ACHN (cell line): ENCODE data around the gene GOLPH3.
"Not testable (repeated sequence)": the region's sequence is repeated elsewhere in the genome, so short reads cannot be mapped to it uniquely, and the experiment has no call there.

ENCODE experiments used
- DNase-seq: peaks from one replicate; pipeline ENCODE4 v3.0.0-alpha.2; 2015
- in situ Hi-C: cut with HindIII; loops from 2 replicates; pipeline ENCODE4 v1.10.0; 2017; ENCODE audit warnings: low sequenced_read_pairs, low pct_ligation_motif_present, low pct_unique_long_range_greater_than_20kb

GOLPH3 gene

DNA sequence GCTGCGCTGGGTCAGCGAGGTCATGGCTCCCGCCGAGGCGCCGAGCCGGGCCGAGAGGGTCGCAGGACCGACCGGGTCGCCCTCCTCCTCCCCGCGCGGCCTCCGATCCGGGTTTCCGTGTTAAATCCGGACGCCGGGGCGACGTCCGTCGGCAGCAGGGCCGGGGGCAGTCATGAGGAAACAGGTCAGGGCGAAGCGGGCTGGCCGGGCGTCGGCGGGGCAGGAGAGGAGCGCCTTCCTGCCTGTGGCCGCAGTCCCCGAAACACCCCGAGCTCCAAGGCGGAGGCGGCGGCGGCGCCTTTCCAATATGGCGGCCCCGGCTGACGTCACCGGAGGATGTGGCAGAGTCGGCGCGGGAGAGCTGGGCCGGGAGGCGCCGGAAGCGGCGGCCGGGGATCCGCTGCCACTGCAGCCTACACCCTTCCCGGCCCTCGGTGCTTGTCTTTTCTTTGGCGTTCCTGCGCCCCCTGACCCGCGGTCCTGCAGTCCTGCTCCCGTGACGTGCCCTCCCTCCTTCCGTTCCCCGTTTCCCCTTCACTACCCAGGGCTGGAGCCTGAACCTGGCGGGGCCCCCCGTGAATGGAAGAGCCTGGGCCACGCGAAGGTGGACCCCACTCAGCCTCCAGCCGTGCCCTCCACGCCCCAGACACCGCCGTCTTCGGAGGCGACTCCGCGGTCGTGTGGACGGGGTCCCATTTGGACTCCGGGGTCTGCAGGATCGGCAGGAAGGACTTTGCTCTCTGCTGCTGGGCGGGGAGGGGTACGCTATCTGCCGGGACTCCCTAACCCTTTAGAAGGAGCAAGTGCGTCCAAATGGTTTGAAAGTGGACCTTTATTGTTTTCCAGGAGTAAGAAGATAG lies at the start of gene GOLPH3:
Gene GOLPH3, minus strand, starts transcription at position 309 of the 860 bp plus-strand sequence. Its CDS starts 285 bp downstream, at position 24.
- in situ Hi-C loops, result no loop called here
- DNase-seq, result peak; percentile 86

DNA sequence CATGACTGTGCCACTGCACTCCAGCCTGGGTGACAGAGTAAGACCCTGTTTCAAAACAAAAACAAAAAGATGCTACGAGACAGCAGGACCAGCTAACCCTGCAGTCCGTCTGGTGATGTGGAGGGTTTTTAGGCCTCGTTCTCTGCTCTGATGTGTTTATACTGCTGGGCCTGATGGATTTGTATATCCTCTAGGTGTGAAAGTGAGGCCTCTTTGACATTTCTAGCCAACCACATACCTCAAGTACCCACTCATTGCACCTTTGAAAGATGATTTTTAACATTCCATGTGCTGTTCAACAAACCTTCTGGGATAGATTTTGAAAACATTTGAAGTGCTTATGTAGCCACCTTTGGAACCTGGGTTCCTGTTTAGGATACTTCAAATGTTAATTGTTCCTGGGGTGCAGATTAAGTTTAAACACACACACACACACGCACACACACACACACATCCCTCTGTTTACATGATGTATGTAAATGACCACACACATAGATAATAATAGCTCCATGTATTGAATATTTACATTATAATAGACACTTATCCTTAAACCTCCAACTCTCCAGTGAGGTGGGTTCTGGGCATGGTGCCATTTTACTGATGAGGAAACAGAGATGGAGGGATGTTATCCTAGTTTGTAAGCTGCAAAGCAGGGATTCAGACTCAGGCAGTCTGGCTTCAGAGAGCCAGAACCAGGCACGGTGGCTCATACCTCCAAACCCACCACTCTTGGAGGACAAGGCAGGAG lies 48.8 kb upstream of the GOLPH3 start:
- in situ Hi-C loops, result no loop called here

DNA sequence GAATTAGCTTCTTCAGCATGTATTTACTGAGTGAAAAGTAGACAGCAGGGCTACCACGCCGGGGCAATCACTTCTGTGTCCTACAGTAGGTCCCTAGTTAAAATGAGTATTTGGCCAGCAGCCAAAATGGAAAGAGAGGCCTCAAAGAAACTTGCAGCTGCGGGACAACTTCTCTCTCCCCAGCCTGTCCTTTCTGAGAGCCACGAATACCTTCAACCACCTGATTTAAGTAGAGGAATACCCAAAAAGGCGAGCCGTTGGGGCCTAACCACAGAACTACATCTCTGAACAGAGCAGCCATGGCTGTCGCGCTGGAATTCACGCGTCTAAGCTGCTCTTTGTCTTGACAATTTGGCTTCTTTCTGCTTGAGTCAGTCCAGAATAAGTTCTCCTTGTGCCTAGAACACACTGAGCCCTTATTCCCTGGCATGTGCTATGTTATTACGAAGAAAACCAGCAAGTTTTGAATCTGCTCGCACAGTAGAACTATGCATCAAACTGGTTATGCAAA lies 43.8 kb upstream of the GOLPH3 start:
- in situ Hi-C loops, result no loop called here
- DNase-seq, result no peak

More for the DNA sequence above, 48.8 kb upstream of the GOLPH3 start:
- no peak for DNase-seq

DNA sequence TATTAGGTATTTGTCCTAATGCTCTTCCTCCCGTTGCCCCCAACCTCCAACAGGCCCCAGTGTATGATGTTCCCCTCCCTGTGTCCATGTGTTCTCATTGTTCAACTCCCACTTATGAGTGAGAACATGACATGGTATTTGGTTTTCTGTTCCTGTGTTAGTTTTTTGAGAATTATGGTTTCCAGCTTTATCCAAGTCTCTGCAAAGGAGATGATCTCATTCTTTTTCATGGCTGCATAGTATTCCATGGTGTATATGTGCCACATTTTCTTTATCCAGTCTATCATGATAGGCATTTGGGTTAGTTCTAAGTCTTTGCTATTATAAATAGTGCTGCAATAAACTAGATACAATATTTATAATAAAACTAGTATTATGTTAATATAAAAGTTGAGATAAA lies 40.2 kb upstream of the GOLPH3 start:
- DNase-seq, in situ Hi-C loops: not testable (repeated sequence)

DNA sequence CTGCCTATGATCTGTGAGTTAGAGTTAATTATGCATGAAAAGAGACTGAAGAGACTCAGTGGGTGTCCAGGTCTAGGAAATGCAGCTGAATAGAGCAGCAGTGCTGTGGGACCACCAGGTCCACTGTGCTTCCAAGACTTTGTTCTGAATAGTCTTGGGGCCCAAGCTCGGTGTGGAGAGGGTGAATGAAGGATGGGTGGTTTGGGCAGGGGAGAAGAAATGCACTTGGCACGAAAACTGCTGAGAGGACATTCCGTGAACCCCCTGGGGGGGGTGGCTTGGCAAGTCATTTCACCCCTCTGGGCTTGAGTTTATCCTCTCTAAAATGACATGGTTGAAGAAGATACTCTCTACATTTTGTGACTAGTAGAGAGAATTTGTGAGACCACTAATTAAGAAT lies 36.0 kb upstream of the GOLPH3 start:
- in situ Hi-C loops, result no loop called here
- DNase-seq, result no peak

DNA sequence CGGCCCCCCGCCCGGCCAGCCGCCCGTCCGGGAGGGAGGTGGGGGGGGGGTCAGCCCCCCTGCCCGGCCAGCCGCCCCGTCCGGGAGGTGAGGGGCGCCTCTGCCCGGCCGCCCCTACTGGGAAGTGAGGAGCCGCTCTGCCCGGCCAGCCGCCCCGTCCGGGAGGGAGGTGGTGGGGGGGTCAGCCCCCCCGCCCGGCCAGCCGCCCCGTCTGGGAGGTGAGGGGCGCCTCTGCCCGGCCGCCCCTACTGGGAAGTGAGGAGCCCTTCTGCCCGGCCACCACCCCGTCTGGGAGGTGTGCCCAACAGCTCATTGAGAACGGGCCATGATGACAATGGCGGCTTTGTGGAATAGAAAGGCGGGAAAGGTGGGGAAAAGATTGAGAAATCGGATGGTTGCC lies 34.7 kb upstream of the GOLPH3 start:
- DNase-seq, in situ Hi-C loops: not testable (repeated sequence)

DNA sequence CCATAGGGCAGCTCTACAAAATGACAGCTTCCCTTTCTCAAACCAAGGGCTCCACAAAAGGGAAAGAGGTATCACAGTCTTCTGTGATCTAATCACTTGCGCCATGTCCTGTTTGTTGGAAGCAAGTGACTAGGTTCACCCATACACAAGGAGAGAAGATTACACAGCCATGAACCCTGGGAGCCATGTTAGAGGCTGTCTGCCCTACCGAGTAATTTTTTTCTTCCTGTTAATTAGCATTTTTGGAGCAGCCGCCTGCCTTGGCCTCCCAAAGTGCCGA lies 33.2 kb upstream of the GOLPH3 start:
- in situ Hi-C loops, result no loop called here

DNA sequence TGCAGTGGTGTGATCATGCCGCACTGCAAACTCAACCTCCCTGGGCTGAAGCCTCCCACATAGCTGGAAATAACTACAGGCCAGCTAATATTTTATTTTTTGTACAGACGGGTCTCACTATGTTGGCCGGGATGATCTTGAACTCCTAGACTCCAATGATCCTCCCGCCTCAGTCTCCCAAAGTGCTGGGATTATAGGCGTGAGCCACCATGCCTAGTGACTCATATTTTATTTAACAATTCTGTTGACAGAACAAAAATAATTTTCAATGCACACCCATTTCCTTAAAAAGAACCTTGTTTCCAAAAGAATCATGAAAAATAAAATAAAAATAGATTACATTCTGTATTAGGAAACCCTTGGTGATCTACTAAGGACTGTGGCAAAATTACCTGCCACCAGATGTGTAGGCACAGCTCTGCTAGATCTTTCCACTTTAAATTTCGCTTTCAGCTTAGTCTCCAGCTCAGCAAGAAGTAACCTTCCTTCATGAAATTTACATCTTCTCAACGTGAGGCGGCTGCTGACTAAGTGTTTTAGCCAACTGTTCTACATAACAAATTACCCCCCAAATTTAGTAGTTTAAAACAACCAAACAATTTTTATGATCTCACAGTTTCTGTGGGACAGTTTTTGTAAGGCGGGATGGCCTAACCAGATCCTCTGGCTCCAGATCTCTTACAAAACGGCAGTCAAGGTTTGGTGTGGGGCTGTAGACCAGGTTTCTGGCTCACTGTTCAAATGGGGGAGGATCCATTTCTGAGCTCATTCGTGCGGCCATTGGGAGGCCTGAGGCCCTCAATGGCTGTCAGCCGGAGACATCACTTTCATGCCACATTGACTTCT lies 32.6 kb upstream of the GOLPH3 start:
- in situ Hi-C loops, result no loop called here
- DNase-seq, result no peak

More for the DNA sequence above, 33.2 kb upstream of the GOLPH3 start:
- no peak for DNase-seq

DNA sequence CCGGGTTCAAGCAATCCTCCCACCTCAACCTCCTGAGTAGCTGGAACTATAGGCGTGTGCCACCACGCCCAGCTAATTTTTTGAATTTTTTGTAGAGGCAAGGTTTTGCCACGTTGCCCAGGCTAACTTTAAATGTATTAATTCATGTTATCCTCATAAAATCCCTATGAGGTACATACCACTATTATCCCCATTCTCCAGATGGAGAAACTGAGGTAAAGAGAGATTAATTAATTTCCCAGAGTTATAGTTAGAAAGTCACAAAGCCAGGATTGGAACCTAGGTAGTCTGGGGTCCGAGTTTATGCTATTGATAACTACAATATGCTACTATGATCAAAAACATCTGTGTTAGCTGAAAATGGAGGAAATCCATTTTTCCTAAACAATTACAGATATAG lies 31.9 kb upstream of the GOLPH3 start:
- in situ Hi-C loops, result no loop called here
- no peak for DNase-seq

DNA sequence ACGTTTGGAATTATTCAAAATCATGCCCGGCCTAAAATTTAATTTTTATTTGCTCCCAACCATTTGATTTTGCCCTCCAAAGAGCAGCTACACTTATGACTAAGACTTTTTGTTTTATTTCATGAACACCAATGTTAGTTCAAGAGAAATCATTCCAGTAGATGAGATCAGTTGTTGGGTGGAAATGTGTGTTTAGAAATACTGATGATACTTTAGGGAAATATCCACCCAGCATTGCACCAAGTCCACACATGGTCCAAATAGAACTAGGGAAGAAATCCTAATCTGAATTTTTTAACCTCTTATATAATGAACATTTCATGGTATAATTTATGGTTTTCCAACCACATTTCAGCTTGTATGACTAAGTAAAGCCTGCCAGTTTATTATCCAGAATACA lies 28.3 kb upstream of the GOLPH3 start:
- in situ Hi-C loops, result no loop called here
- no peak for DNase-seq

DNA sequence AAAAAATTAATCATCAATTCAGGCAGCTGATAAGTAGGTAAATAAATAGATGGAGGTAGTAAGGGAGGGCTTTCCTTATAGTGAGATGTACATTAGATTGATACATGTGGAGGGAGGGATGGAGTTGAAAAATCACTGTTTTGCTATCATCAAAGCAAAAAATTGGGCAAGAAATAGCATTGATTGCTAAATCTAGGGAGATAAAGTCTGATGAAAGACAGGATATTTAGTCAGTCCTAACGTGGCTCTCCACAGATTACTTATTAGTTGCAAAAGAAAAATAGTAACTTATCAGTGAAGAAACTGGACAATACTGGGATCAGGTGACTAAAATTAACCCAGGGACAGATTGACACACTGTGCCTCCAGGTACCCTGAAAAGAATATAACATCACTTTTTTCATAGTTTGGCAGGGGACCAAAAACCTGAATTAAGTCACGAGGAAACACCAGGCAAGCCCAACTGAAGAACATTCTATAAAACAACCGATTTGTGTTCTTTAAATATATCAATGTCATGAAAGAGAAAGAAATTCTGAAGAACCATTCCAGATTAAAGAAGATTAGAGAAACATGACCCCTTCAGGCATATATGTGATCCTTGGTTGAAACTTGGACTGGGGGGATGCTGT lies 27.1 kb upstream of the GOLPH3 start:
- DNase-seq, result no peak

DNA sequence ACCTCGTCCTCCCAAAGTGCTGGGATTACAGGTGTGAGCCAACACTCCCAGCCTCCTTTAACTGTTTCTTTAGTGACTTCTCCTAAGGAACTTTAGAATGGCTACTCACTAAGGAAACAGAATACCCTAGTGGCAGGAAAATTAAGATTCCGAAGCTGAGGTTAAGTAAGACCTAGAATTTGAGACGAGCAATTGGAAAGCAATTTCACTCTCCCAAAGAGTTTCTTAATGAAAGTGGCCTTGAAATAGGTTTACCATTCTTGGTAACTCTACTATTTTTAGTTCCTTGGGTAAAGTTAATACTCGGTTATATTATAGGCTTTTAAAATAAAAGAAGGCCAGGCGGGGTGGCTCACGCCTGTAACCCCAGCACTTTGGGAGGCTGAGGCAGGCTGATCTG lies 22.9 kb upstream of the GOLPH3 start:
- DNase-seq, result no peak
- in situ Hi-C loops, result no loop called here

More for the DNA sequence above, 27.1 kb upstream of the GOLPH3 start:
- in situ Hi-C loops, result no loop called here

DNA sequence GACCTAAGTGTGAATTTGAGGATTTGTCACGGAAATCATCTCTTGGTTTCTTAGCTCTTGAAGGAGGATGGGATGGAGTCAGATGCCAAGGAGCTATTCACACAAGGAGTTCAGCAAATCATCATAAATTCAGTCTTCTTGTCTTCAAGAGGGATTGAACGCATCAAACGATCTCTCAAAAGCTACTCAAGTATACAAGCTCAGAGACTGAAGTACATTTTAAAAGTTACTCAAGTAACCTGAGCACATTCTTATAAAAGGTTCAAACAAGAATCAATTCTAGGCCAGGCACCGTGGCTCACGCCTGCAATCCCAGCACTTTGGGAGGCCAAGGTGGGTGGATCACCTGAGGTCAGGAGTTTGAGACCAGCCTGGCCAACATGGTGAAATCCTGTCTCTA lies 21.1 kb upstream of the GOLPH3 start:
- no peak for DNase-seq
- in situ Hi-C loops, result no loop called here

DNA sequence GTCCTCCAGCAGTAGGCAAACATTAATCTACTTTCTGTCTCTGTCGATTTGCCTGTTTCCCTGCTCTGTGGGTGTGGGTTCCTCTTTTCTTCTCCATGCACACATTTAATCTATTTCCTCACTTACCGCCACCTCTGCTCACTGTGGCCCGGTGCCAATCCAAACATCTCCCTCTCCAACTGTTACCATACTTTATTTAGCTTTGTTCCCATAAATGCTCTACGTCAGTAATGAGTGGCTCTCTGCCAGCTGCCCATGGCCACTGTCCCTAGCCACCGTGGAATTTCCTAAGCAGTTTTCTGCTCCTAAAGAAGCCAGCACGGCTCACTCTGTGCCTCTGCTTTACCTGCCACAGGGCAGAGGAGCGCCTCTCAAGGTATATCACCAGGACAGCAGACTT lies 19.5 kb upstream of the GOLPH3 start:
- no peak for DNase-seq
- in situ Hi-C loops, result no loop called here

DNA sequence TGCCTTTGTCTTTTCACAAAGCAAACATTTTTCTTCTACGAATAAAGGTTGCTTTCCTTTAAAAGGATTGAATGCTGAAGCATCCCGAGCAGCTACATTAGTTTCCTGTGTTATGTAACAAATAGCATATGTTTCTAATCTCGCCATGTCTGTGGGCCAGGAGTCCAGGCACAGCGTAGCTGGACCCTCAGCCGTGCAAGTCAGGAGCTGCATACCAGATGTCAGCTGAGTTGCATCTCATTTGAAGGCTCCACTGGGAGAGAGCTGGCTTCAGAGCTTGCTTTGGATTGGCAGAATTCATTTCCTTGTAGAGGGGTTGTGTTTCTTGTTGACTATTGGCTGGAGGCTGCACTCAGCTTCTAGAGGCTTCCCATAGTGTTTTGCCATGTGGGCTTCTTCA lies 16.0 kb upstream of the GOLPH3 start:
- DNase-seq, result no peak
- in situ Hi-C loops, result no loop called here

DNA sequence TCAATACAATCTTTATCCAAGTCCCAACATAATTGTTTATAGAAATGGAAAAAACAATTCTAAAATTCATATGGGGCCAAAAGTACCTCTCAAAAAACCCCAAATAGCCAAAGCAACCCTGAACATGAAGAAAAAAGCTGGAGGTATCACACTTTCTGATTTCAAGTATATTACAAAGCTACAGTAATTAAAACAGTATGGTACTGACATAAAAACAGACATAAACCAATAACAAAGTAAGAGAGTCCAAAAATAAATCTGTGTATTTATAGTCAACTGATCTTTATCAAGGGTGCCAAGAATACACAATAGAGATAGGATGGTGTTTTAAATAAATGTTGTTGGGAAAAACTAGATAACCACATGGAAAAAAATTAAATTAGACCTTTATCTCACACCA lies 13.6 kb upstream of the GOLPH3 start:
- in situ Hi-C loops, result no loop called here
- DNase-seq, result no peak

DNA sequence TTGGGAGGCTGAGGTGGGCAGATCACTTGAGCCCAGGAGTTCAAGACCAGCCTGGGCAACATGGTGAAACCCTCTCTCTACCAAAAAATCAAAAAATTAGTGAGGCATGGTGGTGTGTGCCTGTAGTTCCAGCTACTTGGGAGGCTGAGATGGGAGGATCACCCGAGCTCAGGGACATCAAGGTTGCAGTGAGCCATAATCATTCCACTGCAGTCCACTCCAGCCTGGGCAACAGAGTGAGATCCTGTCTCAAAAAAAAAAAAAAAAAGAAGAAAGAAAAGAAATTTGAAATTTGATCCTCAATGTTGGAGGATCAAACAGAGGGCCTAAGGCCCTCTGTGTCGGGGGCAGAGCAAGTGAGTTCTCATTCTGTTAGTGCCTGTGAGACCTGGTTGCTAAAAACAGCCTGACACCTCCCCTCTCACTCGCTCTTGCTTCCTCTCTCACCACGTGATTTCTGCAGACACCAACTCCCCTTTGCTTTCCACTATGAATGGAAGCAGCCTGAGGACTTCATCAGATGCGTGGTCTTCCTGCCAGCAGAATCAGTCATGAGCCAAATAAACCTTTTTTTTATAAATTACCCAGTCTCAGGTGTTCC lies 8.4 kb upstream of the GOLPH3 start:
- DNase-seq, result no peak
- in situ Hi-C loops, result no loop called here
